Uterus (tissue), 4 donors: ENCODE measurements around the gene METAP1D. TPM values are rescaled to one million over a fixed set of nuclear protein-coding genes. Genes with fewer than 3 reads are reported as not detected.

Experiments used
- DNase-seq, 2 donors: peaks; one replicate each; pipeline ENCODE4 v3.0.0-alpha.2; 2019 to 2020
- H3K27ac ChIP-seq, 2 donors: fragments of 200-600 bp; sonication (generic); 1 replicate in 1 of 2; 2 replicates in 1 of 2; pipeline ENCODE4 v1.5.1; 2016 to 2018
- H3K27me3 ChIP-seq, 2 donors: fragments of 200-600 bp; sonication (generic); one replicate each; pipeline ENCODE4 v1.5.1; 2018 to 2019; ENCODE audit warnings: control low read depth in 1 of 2
- H3K36me3 ChIP-seq, 2 donors: fragments of 200-600 bp; sonication (generic); one replicate each; pipeline ENCODE4 v1.5.1; 2019; ENCODE audit warnings: control low read depth in 1 of 2
- H3K4me1 ChIP-seq, 2 donors: fragments of 200-600 bp; sonication (generic); one replicate each; pipeline ENCODE4 v1.5.1; 2018 to 2019; ENCODE audit warnings: control low read depth in 1 of 2
- H3K4me3 ChIP-seq, 2 donors: fragments of 200-600 bp; sonication (generic); 1 replicate in 1 of 2; 2 replicates in 1 of 2; pipeline ENCODE4 v1.5.1; 2018 to 2019; ENCODE audit warnings: mild to moderate bottlenecking in 1 of 2
- H3K9me3 ChIP-seq, 2 donors: fragments of 200-600 bp; sonication (generic); one replicate each; pipeline ENCODE4 v1.5.1; 2019; ENCODE audit warnings: control low read depth in 1 of 2
- CTCF ChIP-seq, 4 experiments: fragments of 200-600 bp in 2 of 4; fragments of 450-650 bp in 2 of 4; sonication (generic) in 2 of 4; IDR thresholded peaks; one replicate each; pipeline ENCODE4 v1.5.1; 2016 to 2019; ENCODE audit warnings: antibody characterized with exemption in 4 of 4, mild to moderate bottlenecking in 2 of 4, moderate library complexity in 1 of 4
- POLR2A ChIP-seq, 2 donors: fragments of 450-650 bp; IDR thresholded peaks; one replicate each; pipeline ENCODE4 v1.6.1; 2016; ENCODE audit warnings: antibody characterized with exemption in 2 of 2, mild to moderate bottlenecking in 1 of 2, moderate library complexity in 1 of 2
- intact Hi-C: fragments of 100-400 bp; cut with DNase I; formaldehyde crosslinking; loops from one replicate; pipeline ENCODE4 v1.15.1; 2023; ENCODE audit warnings: low total_unique reads
- total RNA-seq, 4 donors: library from RNA; depleted of rRNA in 3 of 4; stranded (reverse); fragments of >200 nt in 3 of 4; gene quantifications; one replicate each; pipeline versions ENCODE4 v1.1.0 to v1.2.4, GENCODE V29; 2014 to 2023
- donor health status: DM: yes; HTN: yes; CAD: no.

METAP1D gene
- total RNA-seq, 4 donors from 2014 or later: 7.9 to 38.2 (median 15.8) TPM

DNA sequence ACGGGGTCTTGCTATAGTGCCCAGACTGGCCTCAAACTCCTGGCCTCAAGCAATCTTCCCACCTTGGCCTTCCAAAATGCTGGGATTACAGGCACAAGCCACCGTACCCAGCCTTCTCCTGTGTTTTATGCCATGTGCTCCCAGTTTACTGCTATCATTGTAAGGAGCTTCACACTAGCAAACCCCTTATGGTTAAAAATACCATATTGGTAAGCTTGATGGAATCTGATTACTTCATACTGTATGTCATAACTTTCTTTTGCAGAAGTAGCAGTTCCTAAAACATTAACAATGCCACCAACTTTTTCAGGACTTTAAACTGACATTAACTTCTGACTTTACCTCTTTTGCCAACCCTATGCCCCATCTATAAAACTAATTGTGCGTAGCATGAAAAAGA lies 41.3 kb upstream of the METAP1D start:
- intact Hi-C loops: no loop called here
- Histone ChIP-seq H3K27me3 (no peaks in the 10 kb centered on the region), H3K4me1 (no peaks in the 10 kb centered on the region), H3K36me3 (no peaks in the 10 kb centered on the region), H3K27ac (no peak overlapping the region), H3K9me3 (no peaks in the 10 kb centered on the region), H3K4me3 (no peak overlapping the region)
- TF ChIP-seq POLR2A (IDR thresholded peaks at IDR 0.05) (no peak), CTCF (IDR thresholded peaks at IDR 0.05) (no peak)
- DNase-seq: no peak

GRCh38 chr2:171959998-171960397 lies 39.8 kb upstream of the METAP1D start:
- H3K4me3 ChIP-seq: no peak overlapping the region
- no peaks in the 10 kb centered on the region for H3K4me1 ChIP-seq
- DNase-seq: no peak
- no peak overlapping the region for H3K27ac ChIP-seq
- no peaks in the 10 kb centered on the region for H3K27me3 ChIP-seq
- H3K9me3 ChIP-seq: no peaks in the 10 kb centered on the region
- TF ChIP-seq CTCF (IDR thresholded peaks at IDR 0.05): no peak
- TF ChIP-seq POLR2A (IDR thresholded peaks at IDR 0.05): no peak
- intact Hi-C loops: no loop called here
- no peaks in the 10 kb centered on the region for H3K36me3 ChIP-seq

GRCh38 chr2:171960570-171960969 lies 39.2 kb upstream of the METAP1D start:
- Histone ChIP-seq H3K4me1 (no peaks in the 10 kb centered on the region), H3K4me3 (no peak overlapping the region), H3K9me3 (no peaks in the 10 kb centered on the region), H3K27me3 (no peaks in the 10 kb centered on the region), H3K36me3 (no peaks in the 10 kb centered on the region), H3K27ac (no peak overlapping the region)
- TF ChIP-seq POLR2A (IDR thresholded peaks at IDR 0.05) (no peak), CTCF (IDR thresholded peaks at IDR 0.05) (no peak)
- no peak for DNase-seq
- intact Hi-C loops: no loop called here

DNA sequence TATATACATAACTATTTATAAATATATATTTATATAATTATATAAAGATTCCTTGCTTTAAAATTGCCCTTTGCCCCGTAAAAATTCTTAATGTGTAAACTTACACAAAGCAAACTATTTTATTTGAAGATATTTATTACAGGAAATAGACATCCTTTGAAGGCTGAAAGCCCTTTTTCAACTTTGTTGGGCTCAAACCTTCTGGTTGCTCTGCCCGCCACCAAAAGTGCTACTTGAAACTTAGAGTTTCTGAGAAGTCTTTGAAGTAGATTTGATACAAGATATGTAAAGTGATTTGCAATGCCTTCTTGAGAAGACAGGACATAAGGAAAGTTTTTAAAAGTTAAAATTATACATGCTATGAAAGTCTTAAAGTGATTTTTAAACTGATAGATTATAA lies 36.6 kb upstream of the METAP1D start:
- no peak for DNase-seq
- Histone ChIP-seq H3K36me3 (no peaks in the 10 kb centered on the region), H3K27ac (no peak overlapping the region), H3K4me1 (no peaks in the 10 kb centered on the region), H3K27me3 (no peaks in the 10 kb centered on the region), H3K4me3 (no peak overlapping the region), H3K9me3 (no peaks in the 10 kb centered on the region)
- intact Hi-C loops: no loop called here
- no peak for TF ChIP-seq POLR2A (IDR thresholded peaks at IDR 0.05)
- TF ChIP-seq CTCF (IDR thresholded peaks at IDR 0.05): no peak

GRCh38 chr2:171964308-171964707 lies 35.4 kb upstream of the METAP1D start:
- DNase-seq: no peak
- no peak overlapping the region for H3K4me3 ChIP-seq
- no peaks in the 10 kb centered on the region for H3K4me1 ChIP-seq
- no peaks in the 10 kb centered on the region for H3K27me3 ChIP-seq
- H3K27ac ChIP-seq: no peak overlapping the region
- no peaks in the 10 kb centered on the region for H3K9me3 ChIP-seq
- intact Hi-C loops: no loop called here
- H3K36me3 ChIP-seq: no peaks in the 10 kb centered on the region
- no peak for TF ChIP-seq POLR2A (IDR thresholded peaks at IDR 0.05)
- no peak for TF ChIP-seq CTCF (IDR thresholded peaks at IDR 0.05)
